Transverse colon (tissue), 4 donors: ENCODE results near the gene RALGPS1. TPM values are rescaled to one million over a fixed set of nuclear protein-coding genes. Genes with fewer than 3 reads are reported as not detected.

Experiments used
- DNase-seq: peaks from one replicate; pipeline ENCODE4 v3.0.0-alpha.2; 2019
- H3K27ac ChIP-seq, 4 donors: fragments of 200-600 bp; sonication (generic); 2 replicates each; pipeline ENCODE4 v1.5.1; 2016 to 2018; ENCODE audit warnings: inconsistent platforms in 4 of 4
- H3K27me3 ChIP-seq: fragments of 200-600 bp; sonication (generic); 2 replicates; pipeline ENCODE4 v1.5.1; 2017; ENCODE audit warnings: inconsistent platforms
- H3K36me3 ChIP-seq, 4 donors: fragments of 200-600 bp; sonication (generic); 2 replicates each; pipeline ENCODE4 v1.5.1; 2017 to 2019; ENCODE audit warnings: inconsistent platforms in 4 of 4
- H3K4me1 ChIP-seq, 4 donors: fragments of 200-600 bp; sonication (generic); 2 replicates each; pipeline ENCODE4 v1.5.1; 2017 to 2020; ENCODE audit warnings: inconsistent platforms in 4 of 4
- H3K4me3 ChIP-seq, 4 donors: fragments of 200-600 bp; sonication (generic); 1 replicate in 1 of 4; 2 replicates in 3 of 4; pipeline versions ENCODE4 v1.5.1 to v1.6.1; 2017 to 2019; ENCODE audit warnings: inconsistent platforms in 4 of 4
- H3K9me3 ChIP-seq, 2 donors: fragments of 200-600 bp; sonication (generic); 2 replicates each; pipeline ENCODE4 v1.5.1; 2017 to 2019; ENCODE audit warnings: inconsistent platforms in 2 of 2
- CTCF ChIP-seq, 5 experiments: fragments of 200-600 bp in 3 of 5; fragments of 450-650 bp in 2 of 5; sonication (generic) in 3 of 5; IDR thresholded peaks; 1 replicate in 2 of 5; 2 replicates in 3 of 5; pipeline ENCODE4 v1.5.1; 2016 to 2017; ENCODE audit warnings: antibody characterized with exemption in 5 of 5, inconsistent platforms in 3 of 5, mild to moderate bottlenecking in 2 of 5, moderate library complexity in 1 of 5
- EP300 ChIP-seq: sonication (generic); formaldehyde crosslinking; IDR thresholded peaks from one replicate; pipeline ENCODE4 v1.6.1; 2017; ENCODE audit warnings: antibody characterized with exemption, low read depth
- POLR2A ChIP-seq: fragments of 450-650 bp; IDR thresholded peaks from one replicate; pipeline ENCODE4 v1.6.1; 2016; ENCODE audit warnings: antibody characterized with exemption, mild to moderate bottlenecking, moderate library complexity
- POLR2AphosphoS5 ChIP-seq, 3 donors: sonication (generic); formaldehyde crosslinking; IDR thresholded peaks; one replicate each; pipeline ENCODE4 v1.6.1; 2016; ENCODE audit warnings: antibody characterized with exemption in 3 of 3
- WGBS, 2 donors: methylation state at CpG; one replicate each; pipeline ENCODE4 v1.1.5; 2018; ENCODE audit warnings: low coverage in 1 of 2; 5-methylcytosine and 5-hydroxymethylcytosine counted together
- in situ Hi-C, 4 donors: fragments of 200-750 bp; cut with MboI; loops; one replicate each; pipeline versions ENCODE4 v1.15.0 to v1.15.1; 2017; ENCODE audit warnings: low sequenced_read_pairs in 3 of 4, low pct_ligation_motif_present in 1 of 4, low pct_unique_long_range_greater_than_20kb in 1 of 4
- intact Hi-C: fragments of 100-400 bp; cut with DNase I; formaldehyde crosslinking; loops from one replicate; pipeline ENCODE4 v1.15.1; 2023; ENCODE audit warnings: low total_unique reads
- total RNA-seq, 4 donors: library from RNA; depleted of rRNA; stranded (reverse); fragments of >200 nt; gene quantifications; one replicate each; pipeline ENCODE4 v1.1.0, GENCODE V29; 2016

Gene RALGPS1
- total RNA-seq, 4 donors from 2014 or later: 46.0 to 119 (median 87.6) TPM

- no peaks in the 10 kb centered on the region for H3K27me3 ChIP-seq
- no peaks in the 10 kb centered on the region for H3K9me3 ChIP-seq
- no peaks in the 10 kb centered on the region for H3K4me1 ChIP-seq
- intact Hi-C loops: no loop called here
- no peak overlapping the region for H3K27ac ChIP-seq
- H3K4me3 ChIP-seq: no peak overlapping the region
- in situ Hi-C loops: no loop called here
- H3K36me3 ChIP-seq: no peaks in the 10 kb centered on the region
- no peak for DNase-seq
- WGBS, 2 donors: 95% methylated on average over 11 of the region's 11 CpGs; no CpG with 5 or more reads in 1 of the 2 donors
- TF ChIP-seq POLR2AphosphoS5 (IDR thresholded peaks at IDR 0.05): no peak
Measured at GRCh38 chr9:127207734-127208410, 293.3 kb downstream of the RALGPS1 start.

GRCh38 chr9:127208416-127208815 lies 293.8 kb downstream of the RALGPS1 start:
- H3K4me1 ChIP-seq: no peaks in the 10 kb centered on the region
- WGBS, 2 donors: 94% methylated on average over 8 of the region's 8 CpGs; no CpG with 5 or more reads in 1 of the 2 donors

GRCh38 chr9:127209220-127209619 lies 294.6 kb downstream of the RALGPS1 start:
- intact Hi-C loops: no loop called here
- no peaks in the 10 kb centered on the region for H3K27me3 ChIP-seq
- no peaks in the 10 kb centered on the region for H3K4me1 ChIP-seq
- no peaks in the 10 kb centered on the region for H3K9me3 ChIP-seq
- WGBS, 2 donors: 93 to 100% methylated on average over 1 to 7 of the region's 7 CpGs
- in situ Hi-C loops: no loop called here
- TF ChIP-seq EP300: no peak
- TF ChIP-seq CTCF (IDR thresholded peaks at IDR 0.05): no peak
- TF ChIP-seq POLR2AphosphoS5 (IDR thresholded peaks at IDR 0.05): no peak
- no peak for TF ChIP-seq POLR2A
- no peak for DNase-seq
- H3K4me3 ChIP-seq: no peak overlapping the region
- no peaks in the 10 kb centered on the region for H3K36me3 ChIP-seq
- no peak overlapping the region for H3K27ac ChIP-seq

More at GRCh38 chr9:127208416-127208815, 293.8 kb downstream of the RALGPS1 start:
- DNase-seq: no peak
- no peaks in the 10 kb centered on the region for H3K36me3 ChIP-seq
- H3K4me3 ChIP-seq: no peak overlapping the region
- no peaks in the 10 kb centered on the region for H3K27me3 ChIP-seq
- no peaks in the 10 kb centered on the region for H3K9me3 ChIP-seq
- TF ChIP-seq POLR2AphosphoS5 (IDR thresholded peaks at IDR 0.05): no peak
- no peak for TF ChIP-seq POLR2A
- no peak for TF ChIP-seq EP300
- no peak overlapping the region for H3K27ac ChIP-seq
- in situ Hi-C loops (no loop called here), intact Hi-C loops (no loop called here)

GRCh38 chr9:127209948-127210640 lies 295.5 kb downstream of the RALGPS1 start:
- in situ Hi-C loops: no loop called here
- 79 to 90% methylated on average over 4 to 18 of the region's 18 CpGs for WGBS, 2 donors
- intact Hi-C loops: loop anchor here (10.0 kb wide), 1 partner anchor 185 kb away; the partner anchor contains the start of gene SLC2A8
- Histone ChIP-seq H3K4me1 (no peaks in the 10 kb centered on the region), H3K27ac (no peak overlapping the region), H3K4me3 (no peak overlapping the region), H3K36me3 (no peaks in the 10 kb centered on the region), H3K9me3 (no peaks in the 10 kb centered on the region), H3K27me3 (no peaks in the 10 kb centered on the region)
- no peak for DNase-seq
- TF ChIP-seq POLR2AphosphoS5 (IDR thresholded peaks at IDR 0.05): no peak
- no peak for TF ChIP-seq EP300
- no peak for TF ChIP-seq CTCF (IDR thresholded peaks at IDR 0.05)
- no peak for TF ChIP-seq POLR2A
